Gastroesophageal sphincter (tissue), 2 donors: ENCODE data around the gene GMFB.
"Not testable (repeated sequence)": the region's sequence is repeated elsewhere in the genome, so short reads cannot be mapped to it uniquely, and the experiment has no call there.

Source experiments
- POLR2A ChIP-seq, 2 donors: fragments of 450-650 bp; IDR thresholded peaks; one replicate each; pipeline ENCODE4 v1.6.1; 2017; ENCODE audit warnings: antibody characterized with exemption in 2 of 2, mild to moderate bottlenecking in 2 of 2, moderate library complexity in 1 of 2
- POLR2AphosphoS5 ChIP-seq: sonication (generic); formaldehyde crosslinking; IDR thresholded peaks from one replicate; pipeline ENCODE4 v1.6.1; 2017; ENCODE audit warnings: antibody characterized with exemption

GRCh38 chr14:54453990-54454389, 34.8 kb downstream of the GMFB start:
- not testable (repeated sequence) for TF ChIP-seq POLR2AphosphoS5; POLR2A (IDR thresholded peaks at IDR 0.05)
